HG03135 (cell line): ENCODE results near the gene EN2.

Experiments
- ATAC-seq: cut with Tn5 transposase; IDR thresholded peaks from one replicate; pipeline ENCODE4 v1.9.1; 2021; ENCODE audit warnings: mild to moderate bottlenecking, moderate library complexity; ENCODE audit not compliant: unreplicated experiment

EN2 gene

GRCh38 chr7:155483868-155484325 lies 26.0 kb downstream of the EN2 start:
- no peak for ATAC-seq

GRCh38 chr7:155484483-155485399 lies 26.8 kb downstream of the EN2 start:
- no peak for ATAC-seq

DNA sequence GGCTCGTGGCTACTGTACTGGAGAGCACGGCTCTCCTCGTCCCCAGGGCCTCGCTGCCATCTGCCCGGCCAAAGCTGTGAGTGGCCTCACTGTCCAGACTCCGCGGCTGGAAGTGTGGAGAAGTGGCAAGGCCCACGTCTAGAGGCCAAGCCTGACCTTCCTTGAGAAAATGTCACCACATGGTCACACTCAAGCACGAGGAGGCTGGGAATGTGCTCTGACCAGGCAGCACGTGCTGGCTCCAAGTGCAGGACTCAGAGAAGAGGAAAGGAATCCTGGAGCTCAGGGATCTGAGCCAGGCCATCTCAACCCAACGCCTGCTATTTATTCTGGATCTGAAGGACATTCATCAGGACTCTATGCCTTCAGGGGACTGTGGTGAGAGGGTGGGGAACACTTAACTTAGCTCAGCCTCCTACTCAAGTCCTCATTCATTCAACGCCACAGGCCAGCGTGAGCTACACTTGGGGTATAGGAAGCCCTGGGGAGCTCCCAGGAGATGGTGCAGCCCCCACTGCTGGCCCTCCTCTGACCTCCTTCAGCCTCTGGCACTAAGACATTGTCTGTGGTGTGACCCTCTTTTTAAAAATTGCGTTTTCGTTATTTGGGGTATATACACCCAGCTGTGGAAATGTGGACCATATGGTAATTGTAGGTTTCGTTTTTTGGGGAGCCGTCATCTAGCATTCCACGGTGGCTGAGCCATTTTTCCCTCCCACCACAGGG lies 29.0 kb downstream of the EN2 start:
- no peak for ATAC-seq

- ATAC-seq, result no peak
Observed at GRCh38 chr7:155487509-155488482, 29.9 kb downstream of the EN2 start.

DNA sequence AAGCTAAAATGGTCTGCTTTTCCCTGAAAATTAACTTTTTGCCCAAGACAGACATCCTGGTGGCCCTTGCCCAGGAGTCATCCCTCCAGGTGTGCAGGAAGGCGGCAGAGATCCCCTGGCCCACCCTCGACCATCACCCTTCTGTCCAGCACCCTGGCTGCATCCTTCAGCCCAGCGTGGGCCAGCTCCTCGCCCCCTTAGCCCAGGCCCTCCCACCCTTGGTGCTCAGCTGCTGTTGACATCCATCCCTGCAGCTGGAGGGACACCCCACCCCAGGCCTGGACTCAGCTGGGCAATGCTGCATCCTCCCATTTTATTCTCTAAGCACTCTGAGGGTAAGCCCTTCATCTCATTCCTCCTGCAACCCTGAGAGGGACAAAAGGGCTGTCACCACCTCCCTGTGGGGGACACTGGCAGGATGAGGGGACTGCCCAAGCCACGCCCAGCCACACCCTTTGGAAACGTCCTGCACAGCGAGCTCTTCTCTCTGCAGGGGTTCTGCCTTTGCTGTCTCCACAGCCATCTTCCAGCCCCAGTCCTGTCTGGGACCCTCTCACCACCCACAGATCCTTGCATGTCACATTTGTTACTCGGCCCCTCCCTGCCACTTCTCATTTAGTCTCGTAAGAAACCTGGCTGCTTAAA lies 30.7 kb downstream of the EN2 start:
- ATAC-seq, result no peak

GRCh38 chr7:155489158-155489840 lies 31.4 kb downstream of the EN2 start:
- ATAC-seq, result no peak

- peak; percentile 21 for ATAC-seq
Observed at GRCh38 chr7:155489862-155490696, 32.1 kb downstream of the EN2 start.

DNA sequence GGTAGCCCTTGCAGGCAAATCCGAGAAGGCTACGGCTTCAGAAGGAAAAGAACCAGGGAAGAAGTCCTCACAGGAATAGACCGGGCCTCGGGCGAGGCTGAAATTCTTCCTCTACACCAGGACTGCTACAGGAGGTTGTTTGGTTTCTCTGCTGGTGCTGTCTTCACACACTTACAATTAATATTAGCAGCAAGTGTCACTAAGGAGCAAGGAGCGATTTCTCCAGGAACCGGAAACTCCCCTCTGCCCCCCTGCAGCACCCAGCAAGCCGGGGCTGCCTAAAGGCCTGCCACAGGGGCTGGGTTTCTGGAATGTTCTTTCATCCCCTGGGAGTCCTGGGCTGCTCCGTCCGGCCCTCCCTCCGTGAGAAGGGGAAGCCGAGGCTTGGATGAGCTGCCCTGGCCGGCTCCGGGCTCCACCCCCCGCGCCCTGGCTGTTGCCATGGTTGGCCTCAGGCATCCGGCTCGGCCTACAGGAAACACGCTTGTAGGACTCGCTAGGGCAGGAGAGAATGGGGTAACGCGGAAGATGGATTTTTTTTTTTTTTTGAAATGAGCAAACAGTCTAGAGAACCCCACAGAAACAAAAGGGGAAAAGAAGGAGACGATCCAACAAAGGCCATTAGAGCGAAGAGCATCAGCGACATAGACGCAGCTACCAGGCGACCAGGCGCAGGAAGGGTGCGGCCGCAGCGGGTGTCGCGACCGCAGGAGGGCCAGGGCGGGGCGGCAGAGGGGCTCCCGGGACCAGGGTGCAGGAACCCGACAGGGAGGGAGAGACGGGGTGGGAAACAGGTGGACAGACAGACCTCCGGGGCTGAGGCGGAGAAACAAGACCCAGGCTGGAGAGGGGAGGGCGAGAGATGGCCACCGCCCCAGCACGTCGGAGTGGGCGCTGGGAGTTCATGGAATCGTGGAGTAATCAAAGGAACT lies 33.0 kb downstream of the EN2 start:
- peak; percentile 93 for ATAC-seq

DNA sequence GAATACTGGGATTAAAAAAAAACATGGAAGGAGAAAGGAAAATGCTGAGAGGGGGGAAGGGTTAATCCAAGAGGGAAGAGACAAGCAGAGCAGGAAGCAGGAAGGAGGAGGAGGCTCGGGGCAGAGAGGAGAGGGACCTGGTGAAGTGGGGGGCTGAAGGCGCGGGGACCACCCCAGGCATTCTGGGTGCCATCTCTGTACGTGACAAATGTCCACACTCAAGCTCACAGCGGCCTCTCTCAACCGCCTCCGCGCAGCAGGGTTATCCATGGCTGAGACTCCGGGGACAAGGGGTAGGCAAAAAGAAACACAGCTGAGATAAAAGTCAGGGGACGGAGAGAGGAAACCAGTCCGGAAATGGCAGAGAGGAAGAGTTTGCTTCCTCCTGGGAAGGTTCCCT lies 33.9 kb downstream of the EN2 start:
- no peak for ATAC-seq

GRCh38 chr7:155493744-155494538 lies 36.0 kb downstream of the EN2 start:
- no peak for ATAC-seq

- no peak for ATAC-seq
Observed at GRCh38 chr7:155494551-155494950, 36.6 kb downstream of the EN2 start.

- ATAC-seq, result no peak
Observed at GRCh38 chr7:155495440-155496248, 37.7 kb downstream of the EN2 start.

- no peak for ATAC-seq
Observed at GRCh38 chr7:155496267-155497005, 38.5 kb downstream of the EN2 start.

DNA sequence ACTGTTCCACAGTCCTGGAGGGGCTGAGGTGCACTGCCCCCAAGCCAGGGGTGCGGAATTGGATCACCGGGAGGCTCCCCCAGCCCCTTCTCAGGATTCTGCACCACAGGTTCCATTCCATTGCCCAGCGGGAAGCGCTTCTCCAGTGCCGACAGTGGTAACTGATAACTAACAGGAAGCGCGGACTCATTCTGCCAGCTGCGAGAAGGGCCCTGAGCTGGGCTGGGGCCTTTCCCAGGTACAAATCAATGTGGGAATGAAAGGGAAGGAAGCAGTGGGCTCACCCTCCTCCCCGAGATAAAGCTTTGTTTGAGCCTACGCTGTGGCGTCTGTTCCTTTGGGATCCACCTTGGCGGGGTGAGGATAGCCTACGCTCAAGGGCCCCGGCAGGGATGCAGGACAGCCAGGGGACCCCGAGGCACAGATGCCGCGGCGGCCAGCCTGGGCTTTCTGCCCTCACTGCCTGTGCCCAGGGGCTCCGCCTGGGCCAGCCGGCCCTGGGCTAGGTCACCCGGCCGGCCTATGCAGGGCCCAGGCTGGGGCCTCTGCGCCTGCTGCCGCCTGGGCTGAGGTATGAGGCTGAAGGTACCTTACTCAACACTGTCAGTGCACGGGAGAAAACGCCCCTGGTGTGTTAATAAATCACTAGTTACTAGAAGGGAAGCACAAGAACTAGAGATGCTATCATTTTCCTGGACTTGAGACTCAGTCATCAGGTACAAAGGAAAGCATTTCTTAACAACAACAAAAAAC lies 39.4 kb downstream of the EN2 start:
- ATAC-seq, result no peak

- ATAC-seq, result no peak
Observed at GRCh38 chr7:155505422-155505793, 47.5 kb downstream of the EN2 start.
